HCT116 (cell line): ENCODE data around the gene SERHL2. TPM values are rescaled to one million over a fixed set of nuclear protein-coding genes. Genes with fewer than 3 reads are reported as not detected.
"Not testable (repeated sequence)": the region's sequence is repeated elsewhere in the genome, so short reads cannot be mapped to it uniquely, and the experiment has no call there.

ENCODE experiments used
- ATAC-seq: fragments of 200-7000 bp; cut with Tn5 transposase; 2 replicates; pipeline ENCODE4 v1.9.1; 2020; ENCODE audit warnings: mild to moderate bottlenecking, moderate library complexity
- BruUV-seq: library from RNA; stranded (reverse); fragments of 400-500 nt; replicated peaks from 2 replicates; lab custom pipeline; 2021; lab: Mats Ljungman, UMichigan
- CTCF ChIA-PET: fragments of 300-600 bp; sonication (Branson Sonifier 250); formaldehyde crosslinking; loops from one replicate; lab custom pipeline; 2021; ENCODE audit warnings: antibody characterized with exemption; lab: Charles Lee
- POLR2A ChIA-PET: fragments of 300-600, 350-600 bp; sonication (Branson Sonifier 250); formaldehyde crosslinking; loops from one replicate; lab custom pipeline; 2021; ENCODE audit warnings: antibody characterized with exemption; lab: Charles Lee
- RAD21 ChIA-PET, 2 experiments: fragments of 300-600 bp; sonication (Branson Sonifier 250); formaldehyde crosslinking; loops; one replicate each; lab custom pipeline; 2023; ENCODE audit warnings: low total read pairs in 2 of 2; ENCODE audit not compliant: uncharacterized antibody in 2 of 2, unreplicated experiment in 2 of 2, low non-redundant PET in 1 of 2; lab: Charles Lee
- DNase-seq: peaks from one replicate; pipeline ENCODE4 v3.0.0-alpha.2; 2010; ENCODE audit warnings: low read depth, low spot score
- H2AFZ ChIP-seq: fragments of 200-600 bp; shearing (Covaris generic), sonication (generic); 2 replicates; pipeline ENCODE4 v1.6.1; 2017; ENCODE audit warnings: low read depth, mixed run types, mixed read lengths, antibody characterized with exemption, low read length; ENCODE audit not compliant: poor library complexity, severe bottlenecking
- H3K27ac ChIP-seq: 2 replicates; pipeline ENCODE4 v1.5.1; 2012; ENCODE audit warnings: low read depth, low read length
- H3K27me3 ChIP-seq: fragments of 200-600 bp; sonication (generic); 2 replicates; pipeline ENCODE4 v1.6.1; 2016; ENCODE audit warnings: mixed run types, low read length, mixed read lengths; ENCODE audit not compliant: insufficient read depth
- H3K36me3 ChIP-seq, 2 experiments: fragments of 200-500 bp in 1 of 2; fragments of 200-600 bp in 1 of 2; sonication (Bioruptor generic) in 1 of 2; sonication (generic) in 1 of 2; 2 replicates each; pipeline versions ENCODE4 v1.5.1 to v1.6.1; 2014 to 2016; ENCODE audit warnings: low read length in 2 of 2, inconsistent platforms in 1 of 2, mixed read lengths in 1 of 2, mixed run types in 1 of 2; ENCODE audit not compliant: insufficient read depth in 2 of 2, control insufficient read depth in 1 of 2
- H3K4me1 ChIP-seq, 2 experiments: fragments of 200-600 bp in 1 of 2; sonication (generic) in 1 of 2; 2 replicates each; pipeline versions ENCODE4 v1.5.1 to v1.6.1; 2012 to 2017; ENCODE audit warnings: low read length in 2 of 2, inconsistent platforms in 1 of 2, mild to moderate bottlenecking in 1 of 2, mixed read lengths in 1 of 2, mixed run types in 1 of 2, moderate library complexity in 1 of 2; ENCODE audit not compliant: insufficient read depth in 2 of 2, control insufficient read depth in 1 of 2
- H3K4me2 ChIP-seq: fragments of 200-600 bp; sonication (generic); 2 replicates; pipeline ENCODE4 v1.6.1; 2017; ENCODE audit warnings: mixed run types, low read length, mixed read lengths
- H3K4me3 ChIP-seq, 2 experiments: fragments of 200-600 bp in 1 of 2; sonication (generic) in 1 of 2; replicated peaks in 1 of 2; 2 replicates each; pipeline ENCODE4 v1.5.1; 2011 to 2016; ENCODE audit warnings: low read length in 2 of 2, control low read depth in 1 of 2, low read depth in 1 of 2, mild to moderate bottlenecking in 1 of 2, mixed read lengths in 1 of 2, mixed run types in 1 of 2
- H3K79me2 ChIP-seq: fragments of 200-600 bp; sonication (generic); 2 replicates; pipeline ENCODE4 v1.6.1; 2017; ENCODE audit warnings: mild to moderate bottlenecking, mixed run types, low read length, moderate library complexity, mixed read lengths; ENCODE audit not compliant: insufficient read depth
- H3K9ac ChIP-seq: fragments of 200-600 bp; sonication (generic); 2 replicates; pipeline ENCODE4 v1.6.1; 2016; ENCODE audit warnings: low read length, mixed read lengths
- H3K9me2 ChIP-seq: fragments of 200-600 bp; sonication (generic), shearing (Covaris generic); 2 replicates; pipeline ENCODE4 v1.6.1; 2017; ENCODE audit warnings: mixed run types, mild to moderate bottlenecking, moderate library complexity; ENCODE audit not compliant: insufficient read depth
- H3K9me3 ChIP-seq, 2 experiments: fragments of 200-500 bp in 1 of 2; fragments of 200-600 bp in 1 of 2; sonication (Bioruptor generic) in 1 of 2; sonication (generic) in 1 of 2; 2 replicates each; pipeline ENCODE4 v1.6.1; 2014 to 2017; ENCODE audit warnings: low read length in 2 of 2, mixed read lengths in 2 of 2, inconsistent platforms in 1 of 2, low read depth in 1 of 2, mild to moderate bottlenecking in 1 of 2, mixed run types in 1 of 2, moderate library complexity in 1 of 2; ENCODE audit not compliant: control insufficient read depth in 1 of 2, insufficient read depth in 1 of 2
- H4K20me1 ChIP-seq: fragments of 200-600 bp; sonication (generic), shearing (Covaris generic); 2 replicates; pipeline ENCODE4 v1.6.1; 2017; ENCODE audit warnings: mixed run types, mild to moderate bottlenecking, moderate library complexity; ENCODE audit not compliant: insufficient read depth
- ATF3 ChIP-seq: IDR thresholded peaks from 2 replicates; pipeline ENCODE4 v1.6.1; 2012
- CBX3 ChIP-seq: IDR thresholded peaks from 2 replicates; pipeline ENCODE4 v1.6.1; 2012; ENCODE audit warnings: low read depth
- CTCF ChIP-seq, 3 experiments: fragments of 200-600 bp in 1 of 3; sonication (generic) in 1 of 3; IDR thresholded peaks in 2 of 3; conservative IDR thresholded peaks in 1 of 3; 2 replicates each; pipeline ENCODE4 v1.5.1; 2012 to 2017; ENCODE audit warnings: low read depth in 2 of 3, low read length in 2 of 3, antibody characterized with exemption in 1 of 3, borderline replicate concordance in 1 of 3, control low read depth in 1 of 3, mild to moderate bottlenecking in 1 of 3, mixed read lengths in 1 of 3, mixed run types in 1 of 3, moderate library complexity in 1 of 3; ENCODE audit not compliant: insufficient read depth in 1 of 3
- EGR1 ChIP-seq: IDR thresholded peaks from 2 replicates; pipeline ENCODE4 v1.6.1; 2012; ENCODE audit warnings: low read depth
- ELF1 ChIP-seq: IDR thresholded peaks from 2 replicates; pipeline ENCODE4 v1.6.1; 2012; ENCODE audit warnings: low read depth, borderline replicate concordance
- EZH2 ChIP-seq: fragments of 200-600 bp; sonication (generic); IDR thresholded peaks from 2 replicates; pipeline ENCODE4 v1.6.1; 2017; ENCODE audit warnings: antibody characterized with exemption, mixed run types
- EZH2phosphoT487 ChIP-seq: fragments of 200-600 bp; IDR thresholded peaks from 2 replicates; pipeline ENCODE4 v1.6.1; 2018; ENCODE audit warnings: antibody characterized with exemption, borderline replicate concordance
- FOSL1 ChIP-seq: IDR thresholded peaks from 2 replicates; pipeline ENCODE4 v1.6.1; 2012; ENCODE audit warnings: low read depth
- MAX ChIP-seq: IDR thresholded peaks from 2 replicates; pipeline ENCODE4 v1.6.1; 2012
- POLR2A ChIP-seq: IDR thresholded peaks from 2 replicates; pipeline ENCODE4 v1.7.0; 2011; ENCODE audit warnings: borderline replicate concordance; ENCODE audit not compliant: insufficient read depth, insufficient read length; ENCODE audit errors: extremely low read depth
- POLR2AphosphoS5 ChIP-seq: IDR thresholded peaks from 2 replicates; pipeline ENCODE4 v1.6.1; 2011; ENCODE audit warnings: mild to moderate bottlenecking, low read depth, low read length, moderate library complexity
- REST ChIP-seq: IDR thresholded peaks from 2 replicates; pipeline ENCODE4 v1.6.1; 2012; ENCODE audit warnings: low read depth
- SIN3A ChIP-seq: IDR thresholded peaks from 2 replicates; pipeline ENCODE4 v1.6.1; 2012; ENCODE audit warnings: low read depth
- SP1 ChIP-seq: IDR thresholded peaks from 2 replicates; pipeline ENCODE4 v1.6.1; 2012; ENCODE audit warnings: low read depth
- SRF ChIP-seq: IDR thresholded peaks from 2 replicates; pipeline ENCODE4 v1.6.1; 2012; ENCODE audit warnings: low read depth
- YY1 ChIP-seq: IDR thresholded peaks from 2 replicates; pipeline ENCODE4 v1.6.1; 2011; ENCODE audit warnings: low read length, low read depth, moderate library complexity, mild to moderate bottlenecking; ENCODE audit not compliant: insufficient replicate concordance; ENCODE audit errors: extremely low read depth
- ZFX ChIP-seq: fragments of 450-650 bp; IDR thresholded peaks from 2 replicates; pipeline ENCODE4 v1.6.1; 2017
- ZNF274 ChIP-seq: fragments of 200-500 bp; sonication (Bioruptor generic); IDR thresholded peaks from 2 replicates; pipeline ENCODE4 v1.6.1; 2014; ENCODE audit warnings: mild to moderate bottlenecking, low read depth, low read length, inconsistent platforms
- intact Hi-C: fragments of 100-400 bp; cut with micrococcal nuclease; formaldehyde crosslinking; loops from 2 replicates; pipeline ENCODE4 v1.10.0; 2022
- total RNA-seq: library from RNA; stranded (reverse); gene quantifications from one replicate; pipeline ENCODE4 v1.2.1, GENCODE V29; 2021; ENCODE audit not compliant: unreplicated experiment

The SERHL2 gene
- total RNA-seq, 1 experiment from 2014 or later = not detected

GRCh38 chr22:42528591-42529307, 25.0 kb upstream of the SERHL2 start:
- Histone ChIP-seq H3K27ac (no peak overlapping the region), H3K9me3 (no peaks in the 10 kb centered on the region), H3K27me3 (no peaks in the 10 kb centered on the region), H3K9ac (no peak overlapping the region), H2AFZ (no peak overlapping the region), H3K4me1 (no peaks in the 10 kb centered on the region; a peak in 1 of 4 replicates), H3K79me2 (no peaks in the 10 kb centered on the region), H3K4me3 (no peak overlapping the region), H4K20me1 (no peaks in the 10 kb centered on the region), H3K36me3 (no peaks in the 10 kb centered on the region), H3K4me2 (no peak overlapping the region), H3K9me2 (no peaks in the 10 kb centered on the region)
- POLR2A ChIA-PET = no interaction called here
- DNase-seq (no peak), ATAC-seq (no peak)
- intact Hi-C loops = no loop called here
- RAD21 ChIA-PET = no interaction called here
- TF ChIP-seq ZNF274 (no peak), SP1 (no peak), MAX (no peak), YY1 (no peak), ZFX (no peak), ELF1 (no peak), CBX3 (no peak), REST (no peak), POLR2AphosphoS5 (no peak), EZH2 (no peak), EGR1 (no peak), SIN3A (no peak), SRF (no peak), POLR2A (no peak), EZH2phosphoT487 (no peak), ATF3 (no peak), CTCF (IDR thresholded peaks at IDR 0.05 in 2 of 3, conservative IDR thresholded peaks at IDR 0.05 in 1 of 3; ENCODE audit: borderline replicate concordance in 1 of 3, insufficient read depth in 1 of 3, low read depth in 2 of 3, low read length in 2 of 3) (no peak), FOSL1 (no peak)
- no TSS peak for BruUV-seq
- CTCF ChIA-PET = no interaction called here

GRCh38 chr22:42529435-42529834, 24.3 kb upstream of the SERHL2 start:
- BruUV-seq, CTCF ChIA-PET, H3K9me3 ChIP-seq, intact Hi-C loops, H3K4me3 ChIP-seq, H3K79me2 ChIP-seq, H3K9ac ChIP-seq, H3K27me3 ChIP-seq, H3K27ac ChIP-seq, H2AFZ ChIP-seq, H3K9me2 ChIP-seq, POLR2A ChIA-PET, H3K36me3 ChIP-seq, H4K20me1 ChIP-seq, RAD21 ChIA-PET, H3K4me2 ChIP-seq, ATAC-seq, H3K4me1 ChIP-seq, DNase-seq: not testable (repeated sequence)
